Measurements from ENCODE around the gene SNX8.

DNA sequence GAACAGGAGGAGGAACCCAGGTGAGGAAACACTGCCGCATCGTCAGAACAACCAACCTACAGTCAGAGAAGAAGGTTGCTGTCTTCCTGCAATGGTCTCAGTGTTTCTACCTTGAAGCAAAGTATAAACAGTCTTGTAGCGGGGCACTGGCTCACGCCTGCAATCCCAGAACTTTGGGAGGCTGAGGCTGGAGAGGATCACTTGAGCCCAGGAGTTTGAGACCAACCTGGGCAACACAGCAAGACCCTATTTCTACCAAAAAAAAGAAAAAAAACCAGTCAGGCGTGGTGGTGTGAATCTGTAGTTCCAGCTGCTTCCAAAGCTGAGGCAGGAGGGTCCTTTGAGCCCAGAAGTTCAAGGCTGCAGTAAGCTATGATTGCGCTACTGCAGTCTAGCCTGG is 23.4 kb downstream of the SNX8 start:
- TF ChIP-seq, protein P1, sequence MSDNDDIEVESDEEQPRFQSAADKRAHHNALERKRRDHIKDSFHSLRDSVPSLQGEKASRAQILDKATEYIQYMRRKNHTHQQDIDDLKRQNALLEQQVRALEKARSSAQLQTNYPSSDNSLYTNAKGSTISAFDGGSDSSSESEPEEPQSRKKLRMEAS (IDR thresholded peaks at IDR 0.05): no peak
- no peak for TF ChIP-seq GABPA (IDR thresholded peaks at IDR 0.05 in 1 of 2, conservative IDR thresholded peaks at IDR 0.05 in 1 of 2)
- TF ChIP-seq, protein P2, sequence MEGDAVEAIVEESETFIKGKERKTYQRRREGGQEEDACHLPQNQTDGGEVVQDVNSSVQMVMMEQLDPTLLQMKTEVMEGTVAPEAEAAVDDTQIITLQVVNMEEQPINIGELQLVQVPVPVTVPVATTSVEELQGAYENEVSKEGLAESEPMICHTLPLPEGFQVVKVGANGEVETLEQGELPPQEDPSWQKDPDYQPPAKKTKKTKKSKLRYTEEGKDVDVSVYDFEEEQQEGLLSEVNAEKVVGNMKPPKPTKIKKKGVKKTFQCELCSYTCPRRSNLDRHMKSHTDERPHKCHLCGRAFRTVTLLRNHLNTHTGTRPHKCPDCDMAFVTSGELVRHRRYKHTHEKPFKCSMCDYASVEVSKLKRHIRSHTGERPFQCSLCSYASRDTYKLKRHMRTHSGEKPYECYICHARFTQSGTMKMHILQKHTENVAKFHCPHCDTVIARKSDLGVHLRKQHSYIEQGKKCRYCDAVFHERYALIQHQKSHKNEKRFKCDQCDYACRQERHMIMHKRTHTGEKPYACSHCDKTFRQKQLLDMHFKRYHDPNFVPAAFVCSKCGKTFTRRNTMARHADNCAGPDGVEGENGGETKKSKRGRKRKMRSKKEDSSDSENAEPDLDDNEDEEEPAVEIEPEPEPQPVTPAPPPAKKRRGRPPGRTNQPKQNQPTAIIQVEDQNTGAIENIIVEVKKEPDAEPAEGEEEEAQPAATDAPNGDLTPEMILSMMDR (IDR thresholded peaks at IDR 0.05; ENCODE audit: low read depth, low read length, missing input control): no peak
- TF ChIP-seq FOXA1 (IDR thresholded peaks at IDR 0.05): no peak
- TF ChIP-seq YY1 (IDR thresholded peaks at IDR 0.05): no peak
- TF ChIP-seq, protein P3, sequence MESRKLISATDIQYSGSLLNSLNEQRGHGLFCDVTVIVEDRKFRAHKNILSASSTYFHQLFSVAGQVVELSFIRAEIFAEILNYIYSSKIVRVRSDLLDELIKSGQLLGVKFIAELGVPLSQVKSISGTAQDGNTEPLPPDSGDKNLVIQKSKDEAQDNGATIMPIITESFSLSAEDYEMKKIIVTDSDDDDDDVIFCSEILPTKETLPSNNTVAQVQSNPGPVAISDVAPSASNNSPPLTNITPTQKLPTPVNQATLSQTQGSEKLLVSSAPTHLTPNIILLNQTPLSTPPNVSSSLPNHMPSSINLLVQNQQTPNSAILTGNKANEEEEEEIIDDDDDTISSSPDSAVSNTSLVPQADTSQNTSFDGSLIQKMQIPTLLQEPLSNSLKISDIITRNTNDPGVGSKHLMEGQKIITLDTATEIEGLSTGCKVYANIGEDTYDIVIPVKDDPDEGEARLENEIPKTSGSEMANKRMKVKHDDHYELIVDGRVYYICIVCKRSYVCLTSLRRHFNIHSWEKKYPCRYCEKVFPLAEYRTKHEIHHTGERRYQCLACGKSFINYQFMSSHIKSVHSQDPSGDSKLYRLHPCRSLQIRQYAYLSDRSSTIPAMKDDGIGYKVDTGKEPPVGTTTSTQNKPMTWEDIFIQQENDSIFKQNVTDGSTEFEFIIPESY (IDR thresholded peaks at IDR 0.05): no peak
- TF ChIP-seq, protein P4, sequence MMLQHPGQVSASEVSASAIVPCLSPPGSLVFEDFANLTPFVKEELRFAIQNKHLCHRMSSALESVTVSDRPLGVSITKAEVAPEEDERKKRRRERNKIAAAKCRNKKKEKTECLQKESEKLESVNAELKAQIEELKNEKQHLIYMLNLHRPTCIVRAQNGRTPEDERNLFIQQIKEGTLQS (IDR thresholded peaks at IDR 0.05): no peak
- TF ChIP-seq, protein P5, sequence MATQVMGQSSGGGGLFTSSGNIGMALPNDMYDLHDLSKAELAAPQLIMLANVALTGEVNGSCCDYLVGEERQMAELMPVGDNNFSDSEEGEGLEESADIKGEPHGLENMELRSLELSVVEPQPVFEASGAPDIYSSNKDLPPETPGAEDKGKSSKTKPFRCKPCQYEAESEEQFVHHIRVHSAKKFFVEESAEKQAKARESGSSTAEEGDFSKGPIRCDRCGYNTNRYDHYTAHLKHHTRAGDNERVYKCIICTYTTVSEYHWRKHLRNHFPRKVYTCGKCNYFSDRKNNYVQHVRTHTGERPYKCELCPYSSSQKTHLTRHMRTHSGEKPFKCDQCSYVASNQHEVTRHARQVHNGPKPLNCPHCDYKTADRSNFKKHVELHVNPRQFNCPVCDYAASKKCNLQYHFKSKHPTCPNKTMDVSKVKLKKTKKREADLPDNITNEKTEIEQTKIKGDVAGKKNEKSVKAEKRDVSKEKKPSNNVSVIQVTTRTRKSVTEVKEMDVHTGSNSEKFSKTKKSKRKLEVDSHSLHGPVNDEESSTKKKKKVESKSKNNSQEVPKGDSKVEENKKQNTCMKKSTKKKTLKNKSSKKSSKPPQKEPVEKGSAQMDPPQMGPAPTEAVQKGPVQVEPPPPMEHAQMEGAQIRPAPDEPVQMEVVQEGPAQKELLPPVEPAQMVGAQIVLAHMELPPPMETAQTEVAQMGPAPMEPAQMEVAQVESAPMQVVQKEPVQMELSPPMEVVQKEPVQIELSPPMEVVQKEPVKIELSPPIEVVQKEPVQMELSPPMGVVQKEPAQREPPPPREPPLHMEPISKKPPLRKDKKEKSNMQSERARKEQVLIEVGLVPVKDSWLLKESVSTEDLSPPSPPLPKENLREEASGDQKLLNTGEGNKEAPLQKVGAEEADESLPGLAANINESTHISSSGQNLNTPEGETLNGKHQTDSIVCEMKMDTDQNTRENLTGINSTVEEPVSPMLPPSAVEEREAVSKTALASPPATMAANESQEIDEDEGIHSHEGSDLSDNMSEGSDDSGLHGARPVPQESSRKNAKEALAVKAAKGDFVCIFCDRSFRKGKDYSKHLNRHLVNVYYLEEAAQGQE (IDR thresholded peaks at IDR 0.05): no peak
- TF ChIP-seq RAD21 (IDR thresholded peaks at IDR 0.05): no peak

Data from liver (tissue), 3 donors.